Measurements from ENCODE around the gene ZNF280D. TPM values are rescaled to one million over a fixed set of nuclear protein-coding genes. Genes with fewer than 3 reads are reported as not detected.

The ZNF280D gene
- total RNA-seq, 2 experiments from 2014 or later: 28.4 to 35.0 TPM

GRCh38 chr15:56674857-56675256, 58.5 kb downstream of the ZNF280D start:
- POLR2A ChIA-PET: no interaction called here
- peaks cover 37% of the 10 kb centered on the region for H3K36me3 Mint-ChIP-seq
- no peak overlapping the region for H3K27ac Mint-ChIP-seq
- H3K27me3 Mint-ChIP-seq: no peaks in the 10 kb centered on the region
- no peaks in the 10 kb centered on the region for H3K9me3 Mint-ChIP-seq
- no peak overlapping the region for H3K4me3 Mint-ChIP-seq
- H3K4me1 Mint-ChIP-seq: peaks cover 3% of the 10 kb centered on the region
- DNase-seq: no peak
- ATAC-seq (ENCODE audit: low read depth): no peak

DNA sequence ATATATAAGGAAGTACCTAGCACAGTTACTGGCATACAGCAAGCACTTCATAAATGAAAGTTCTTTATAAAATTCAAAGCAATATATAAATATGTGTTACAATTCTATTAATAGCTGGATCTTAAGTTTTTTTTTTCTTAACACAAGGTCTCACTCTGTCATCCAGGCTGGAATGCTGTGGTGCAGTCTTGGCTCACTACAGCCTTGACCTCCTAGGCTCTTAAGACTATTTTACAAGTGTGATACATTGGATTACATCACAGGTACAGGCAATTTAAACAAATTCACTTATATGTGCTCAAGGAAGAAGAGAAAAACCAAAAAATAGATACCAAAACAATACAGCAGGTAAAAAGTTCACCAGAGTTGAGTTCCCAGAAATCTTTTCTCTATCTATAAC, 60.6 kb downstream of the ZNF280D start:
- POLR2A ChIA-PET: no interaction called here
- DNase-seq (no peak), ATAC-seq (ENCODE audit: low read depth) (no peak)
- H3K27ac Mint-ChIP-seq: no peak overlapping the region
- H3K4me1 Mint-ChIP-seq: peaks cover 3% of the 10 kb centered on the region
- no peaks in the 10 kb centered on the region for H3K27me3 Mint-ChIP-seq
- H3K36me3 Mint-ChIP-seq: peaks cover 37% of the 10 kb centered on the region
- no peaks in the 10 kb centered on the region for H3K9me3 Mint-ChIP-seq
- no peak overlapping the region for H3K4me3 Mint-ChIP-seq

- Mint-ChIP-seq H3K27ac (no peak overlapping the region), H3K36me3 (peaks cover 30% of the 10 kb centered on the region), H3K4me1 (no peaks in the 10 kb centered on the region)
These were observed 65.8 kb downstream of the ZNF280D start for GRCh38 chr15:56667517-56667916.

DNA sequence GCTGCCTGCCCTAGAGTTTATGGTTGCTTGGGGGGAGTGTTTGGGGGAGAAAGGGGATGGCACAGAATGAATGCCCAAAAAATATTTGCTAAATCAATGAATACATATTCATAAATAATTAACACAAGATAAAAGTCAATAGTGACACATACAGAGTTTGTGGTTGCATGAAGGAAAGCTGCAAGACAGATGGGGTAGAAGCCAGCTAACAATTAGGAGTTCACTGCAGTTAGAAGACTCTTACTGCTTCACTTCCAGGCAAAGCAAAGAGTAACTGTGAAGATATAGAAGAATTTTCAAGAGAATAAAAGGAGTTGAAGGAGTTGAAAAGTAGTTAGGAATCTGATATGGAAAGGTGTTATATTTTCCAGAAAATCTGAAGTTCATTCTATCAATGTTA, 72.4 kb downstream of the ZNF280D start:
- Mint-ChIP-seq H3K9me3 (no peaks in the 10 kb centered on the region), H3K27ac (no peak overlapping the region), H3K4me3 (no peak overlapping the region), H3K4me1 (peaks cover 2% of the 10 kb centered on the region), H3K27me3 (no peaks in the 10 kb centered on the region), H3K36me3 (peaks cover 29% of the 10 kb centered on the region)
- POLR2A ChIA-PET: no interaction called here
- no peak for DNase-seq
- no peak for ATAC-seq (ENCODE audit: low read depth)

More at GRCh38 chr15:56667517-56667916, 65.8 kb downstream of the ZNF280D start:
- POLR2A ChIA-PET: no interaction called here
- H3K27me3 Mint-ChIP-seq: no peaks in the 10 kb centered on the region
- H3K4me3 Mint-ChIP-seq: no peak overlapping the region
- ATAC-seq (ENCODE audit: low read depth) (no peak), DNase-seq (no peak)
- H3K9me3 Mint-ChIP-seq: no peaks in the 10 kb centered on the region

- ATAC-seq (ENCODE audit: low read depth) (no peak), DNase-seq (no peak)
- Mint-ChIP-seq H3K4me3 (no peak overlapping the region), H3K36me3 (peaks cover 18% of the 10 kb centered on the region), H3K4me1 (peaks cover 2% of the 10 kb centered on the region), H3K27me3 (no peaks in the 10 kb centered on the region), H3K27ac (no peak overlapping the region), H3K9me3 (no peaks in the 10 kb centered on the region)
- POLR2A ChIA-PET: no interaction called here
These were observed 74.1 kb downstream of the ZNF280D start for GRCh38 chr15:56659197-56659596.

- DNase-seq: no peak
- H3K27me3 Mint-ChIP-seq: no peaks in the 10 kb centered on the region
- peaks cover 19% of the 10 kb centered on the region for H3K36me3 Mint-ChIP-seq
- POLR2A ChIA-PET: no interaction called here
- no peaks in the 10 kb centered on the region for H3K9me3 Mint-ChIP-seq
- H3K4me1 Mint-ChIP-seq: peaks cover 2% of the 10 kb centered on the region
- no peak overlapping the region for H3K4me3 Mint-ChIP-seq
- no peak overlapping the region for H3K27ac Mint-ChIP-seq
- no peak for ATAC-seq (ENCODE audit: low read depth)
These were observed 78.7 kb downstream of the ZNF280D start for GRCh38 chr15:56654624-56655023.

GRCh38 chr15:56654216-56654615, 79.1 kb downstream of the ZNF280D start:
- ATAC-seq (ENCODE audit: low read depth): no peak
- POLR2A ChIA-PET: no interaction called here
- no peak overlapping the region for H3K4me3 Mint-ChIP-seq

DNA sequence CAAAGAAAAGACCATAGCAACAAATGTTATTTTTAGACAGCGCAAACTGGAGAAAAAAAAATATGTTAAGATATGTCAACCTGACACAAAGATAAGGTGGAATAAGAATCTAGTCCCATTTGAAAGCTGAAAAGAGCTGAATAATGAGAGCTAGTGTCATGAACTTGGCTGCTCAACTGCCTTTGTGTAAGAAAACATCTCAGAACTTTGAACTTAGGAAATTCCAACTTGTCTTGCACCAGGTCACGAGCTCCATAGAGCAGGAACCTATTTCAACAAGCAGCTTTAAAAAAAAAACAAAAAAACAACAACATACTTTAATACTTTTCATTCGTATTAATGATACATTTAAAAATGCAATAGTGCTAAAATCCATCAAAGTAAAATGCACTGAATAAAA, 79.5 kb downstream of the ZNF280D start:
- POLR2A ChIA-PET: no interaction called here
- Mint-ChIP-seq H3K4me3 (no peak overlapping the region), H3K9me3 (no peaks in the 10 kb centered on the region)

More at GRCh38 chr15:56654216-56654615, 79.1 kb downstream of the ZNF280D start:
- Mint-ChIP-seq H3K27ac (no peak overlapping the region), H3K9me3 (no peaks in the 10 kb centered on the region), H3K4me1 (peaks cover 1% of the 10 kb centered on the region), H3K36me3 (peaks cover 19% of the 10 kb centered on the region), H3K27me3 (no peaks in the 10 kb centered on the region)
- DNase-seq: no peak

DNA sequence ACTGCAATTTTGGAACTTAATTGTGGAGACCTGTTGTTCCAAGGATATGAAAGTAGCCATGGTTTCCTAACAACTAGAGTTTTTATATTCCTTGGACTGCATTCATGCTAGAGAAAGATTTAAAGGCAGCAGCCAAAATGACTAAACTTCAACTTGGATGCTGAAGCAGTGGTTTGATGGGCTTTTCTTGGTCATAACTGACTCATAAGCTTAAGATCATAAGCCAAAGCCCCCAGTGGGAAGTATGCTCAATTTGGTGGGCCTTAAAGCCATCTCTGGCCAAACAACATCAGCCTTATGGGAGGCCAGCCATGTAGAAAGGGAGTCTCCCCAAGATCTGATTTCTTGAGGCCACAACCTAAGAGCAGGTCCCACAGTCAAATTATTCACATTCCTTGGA, 80.2 kb downstream of the ZNF280D start:
- Mint-ChIP-seq H3K36me3 (peaks cover 21% of the 10 kb centered on the region), H3K27me3 (no peaks in the 10 kb centered on the region), H3K4me1 (no peaks in the 10 kb centered on the region), H3K4me3 (no peak overlapping the region), H3K9me3 (no peaks in the 10 kb centered on the region), H3K27ac (no peak overlapping the region)
- ATAC-seq (ENCODE audit: low read depth) (no peak), DNase-seq (no peak)
- POLR2A ChIA-PET: no interaction called here

More for the DNA sequence above, 79.5 kb downstream of the ZNF280D start:
- Mint-ChIP-seq H3K4me1 (no peaks in the 10 kb centered on the region), H3K27ac (no peak overlapping the region), H3K36me3 (peaks cover 21% of the 10 kb centered on the region), H3K27me3 (no peaks in the 10 kb centered on the region)
- DNase-seq: no peak
- no peak for ATAC-seq (ENCODE audit: low read depth)

GRCh38 chr15:56648311-56648710, 85.0 kb downstream of the ZNF280D start:
- H3K9me3 Mint-ChIP-seq: no peaks in the 10 kb centered on the region
- no peaks in the 10 kb centered on the region for H3K27me3 Mint-ChIP-seq
- peaks cover 9% of the 10 kb centered on the region for H3K36me3 Mint-ChIP-seq
- H3K27ac Mint-ChIP-seq: no peak overlapping the region
- POLR2A ChIA-PET: no interaction called here
- no peak for ATAC-seq (ENCODE audit: low read depth)
- DNase-seq: no peak
- peaks cover 1% of the 10 kb centered on the region for H3K4me1 Mint-ChIP-seq
- no peak overlapping the region for H3K4me3 Mint-ChIP-seq

- Mint-ChIP-seq H3K27ac (no peak overlapping the region), H3K9me3 (no peaks in the 10 kb centered on the region), H3K4me3 (no peak overlapping the region), H3K4me1 (no peaks in the 10 kb centered on the region), H3K36me3 (peaks cover 3% of the 10 kb centered on the region), H3K27me3 (no peaks in the 10 kb centered on the region)
- no peak for ATAC-seq (ENCODE audit: low read depth)
- no peak for DNase-seq
- POLR2A ChIA-PET: no interaction called here
These were observed 92.8 kb downstream of the ZNF280D start for GRCh38 chr15:56640549-56640948.

DNA sequence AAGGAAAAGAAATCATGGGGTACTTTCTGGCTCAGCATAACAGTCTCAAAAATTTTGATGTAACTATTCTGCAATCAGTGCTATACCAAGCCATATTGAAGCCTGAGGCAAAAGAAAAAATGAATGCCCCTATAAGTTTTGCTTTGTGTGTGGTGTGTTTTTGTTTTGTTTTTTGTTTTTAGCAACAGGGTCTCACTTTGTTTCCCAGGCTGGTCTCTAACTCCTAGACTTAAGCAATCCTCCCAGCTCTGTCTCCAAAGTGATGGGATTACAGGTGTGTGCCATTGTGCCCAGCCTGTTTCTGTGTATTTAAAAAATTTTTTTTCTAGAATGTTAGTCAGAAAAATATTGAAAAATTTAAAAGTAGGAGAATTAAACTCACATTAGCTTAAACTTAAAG, 93.2 kb downstream of the ZNF280D start:
- ATAC-seq (ENCODE audit: low read depth) (no peak), DNase-seq (no peak)
- POLR2A ChIA-PET: no interaction called here
- H3K36me3 Mint-ChIP-seq: peaks cover 3% of the 10 kb centered on the region
- no peak overlapping the region for H3K4me3 Mint-ChIP-seq
- H3K27me3 Mint-ChIP-seq: no peaks in the 10 kb centered on the region
- no peak overlapping the region for H3K27ac Mint-ChIP-seq
- no peaks in the 10 kb centered on the region for H3K4me1 Mint-ChIP-seq
- no peaks in the 10 kb centered on the region for H3K9me3 Mint-ChIP-seq

- Mint-ChIP-seq H3K27ac (no peak overlapping the region), H3K4me1 (no peaks in the 10 kb centered on the region), H3K27me3 (no peaks in the 10 kb centered on the region), H3K36me3 (peaks cover 3% of the 10 kb centered on the region), H3K4me3 (no peak overlapping the region), H3K9me3 (no peaks in the 10 kb centered on the region)
- DNase-seq (no peak), ATAC-seq (ENCODE audit: low read depth) (no peak)
- POLR2A ChIA-PET: no interaction called here
These were observed 93.7 kb downstream of the ZNF280D start for GRCh38 chr15:56639631-56640030.

DNA sequence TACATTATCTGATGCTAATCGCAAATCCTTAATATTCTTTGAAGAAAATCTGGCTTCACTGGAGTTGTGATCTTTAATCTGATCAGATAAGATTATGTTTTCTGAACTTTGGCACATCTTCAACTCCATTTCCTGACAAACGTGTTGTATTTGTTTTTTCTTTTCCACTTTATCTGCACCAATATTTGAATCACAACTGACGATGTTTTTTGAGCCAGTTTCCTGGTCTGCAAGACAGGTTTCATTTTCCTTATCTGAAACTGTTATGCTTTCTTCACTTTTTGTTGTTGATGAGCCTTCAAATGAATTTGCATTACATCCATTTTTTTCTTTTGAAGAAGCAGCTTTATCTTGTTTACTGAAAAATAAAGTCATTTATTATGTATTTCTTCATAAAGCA, 101.5 kb downstream of the ZNF280D start:
- Mint-ChIP-seq H3K36me3 (peaks cover 9% of the 10 kb centered on the region), H3K27ac (no peak overlapping the region), H3K9me3 (no peaks in the 10 kb centered on the region), H3K27me3 (no peaks in the 10 kb centered on the region), H3K4me3 (no peak overlapping the region), H3K4me1 (no peaks in the 10 kb centered on the region)
- ATAC-seq (ENCODE audit: low read depth) (no peak), DNase-seq (no peak)
- POLR2A ChIA-PET: no interaction called here

- no peak for DNase-seq
- H3K27ac Mint-ChIP-seq: no peak overlapping the region
- H3K4me3 Mint-ChIP-seq: no peak overlapping the region
- no peaks in the 10 kb centered on the region for H3K27me3 Mint-ChIP-seq
- POLR2A ChIA-PET: no interaction called here
- no peaks in the 10 kb centered on the region for H3K4me1 Mint-ChIP-seq
- H3K36me3 Mint-ChIP-seq: peaks cover 6% of the 10 kb centered on the region
- ATAC-seq (ENCODE audit: low read depth): no peak
- no peaks in the 10 kb centered on the region for H3K9me3 Mint-ChIP-seq
These were observed 104.3 kb downstream of the ZNF280D start for GRCh38 chr15:56628893-56629532.
